AML-193 (cell line): ENCODE measurements around the gene ASAP3.
"Not testable (repeated sequence)": the region's sequence is repeated elsewhere in the genome, so short reads cannot be mapped to it uniquely, and the experiment has no call there.

Source experiments
- DNase-seq, 2 experiments: peaks; one replicate each; lab custom pipeline; 2025; lab: John Stamatoyannopoulos, UW

Gene ASAP3

DNA sequence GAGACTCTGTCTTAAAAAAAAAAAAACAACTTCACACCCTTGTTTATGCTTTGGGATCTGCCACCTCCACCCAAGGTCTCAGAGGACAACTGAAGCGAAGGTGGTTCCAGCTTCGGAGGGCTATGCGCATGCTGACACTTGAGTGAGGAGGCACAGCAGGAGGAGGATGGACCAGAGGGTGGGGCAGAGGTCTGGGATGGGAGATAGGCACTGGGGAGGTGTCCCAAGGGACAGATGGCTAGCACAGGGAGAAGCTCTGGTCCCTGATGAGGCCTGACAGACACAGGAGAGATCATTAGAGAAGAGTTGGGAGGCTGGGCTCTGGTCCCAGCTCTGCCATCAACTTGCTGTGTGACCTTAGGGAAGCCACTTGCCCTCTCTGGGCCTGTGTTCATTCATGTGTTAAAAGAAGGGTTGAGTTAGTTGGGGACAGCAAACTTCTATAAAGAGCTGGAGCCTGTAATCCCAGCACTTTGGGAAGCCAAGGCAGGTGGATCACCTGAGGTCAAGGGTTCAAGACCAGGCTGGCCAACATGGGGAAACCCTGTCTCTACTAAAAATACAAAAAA is 30.2 kb upstream of the ASAP3 start:
- DNase-seq: no peak

- DNase-seq: no peak
Measured at GRCh38 chr1:23509896-23510295, 25.9 kb upstream of the ASAP3 start.

DNA sequence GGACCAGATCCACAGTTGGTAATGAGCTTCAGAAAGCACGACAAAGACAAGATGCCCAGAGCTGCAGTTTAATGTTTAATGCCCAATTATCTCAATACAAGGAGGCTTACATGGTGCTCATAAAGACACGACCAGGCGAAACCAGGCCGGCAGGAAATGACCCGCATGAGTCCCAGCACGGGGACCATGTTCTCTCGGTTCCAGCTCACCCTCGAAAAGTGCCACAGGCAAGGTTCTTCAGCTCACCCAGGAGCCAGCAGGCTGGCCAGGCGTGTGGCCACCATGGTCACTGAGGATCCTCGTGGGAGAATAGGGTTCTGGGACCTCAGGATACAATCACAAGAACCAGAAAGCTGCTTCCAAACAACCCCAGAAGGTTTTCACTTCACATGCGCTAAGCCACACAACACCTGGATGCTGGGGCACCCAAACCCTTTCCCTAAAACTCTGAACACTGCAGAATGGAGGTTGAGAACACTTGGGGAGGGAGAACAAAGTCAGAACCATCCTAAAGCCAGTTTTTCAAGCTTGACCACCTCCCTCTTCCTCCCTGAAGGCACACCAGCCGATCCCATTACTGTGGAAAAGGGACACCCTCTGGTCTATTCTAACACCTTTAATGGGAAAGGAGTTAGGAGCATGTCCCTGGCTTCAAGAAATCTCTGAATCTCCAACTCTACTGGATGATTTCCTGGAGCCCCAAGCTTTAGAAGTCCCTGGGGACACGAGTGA is 22.6 kb upstream of the ASAP3 start:
- no peak for DNase-seq

GRCh38 chr1:23505851-23506250 is 21.9 kb upstream of the ASAP3 start:
- DNase-seq: no peak

GRCh38 chr1:23504156-23504555 is 20.2 kb upstream of the ASAP3 start:
- not testable (repeated sequence) for DNase-seq

DNA sequence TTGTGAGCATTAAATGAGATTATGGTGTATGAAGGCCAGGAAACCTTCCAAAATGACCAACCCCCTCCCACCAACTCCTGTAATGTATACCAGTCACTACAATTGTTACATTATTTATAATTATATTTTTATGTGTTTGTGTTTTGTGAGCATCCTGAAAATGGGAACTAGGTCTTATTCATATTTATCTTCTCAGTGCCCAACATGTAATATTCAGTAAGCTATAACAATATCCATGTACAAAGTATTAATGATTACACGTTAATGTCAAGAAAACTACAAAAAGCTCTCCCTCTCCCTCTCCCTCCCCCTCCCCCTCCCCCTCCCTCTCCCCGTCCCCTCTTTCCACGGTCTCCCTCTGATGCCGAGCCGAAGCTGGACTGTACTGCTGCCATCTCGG is 19.0 kb upstream of the ASAP3 start:
- no peak for DNase-seq

- DNase-seq: no peak
Measured at GRCh38 chr1:23500466-23500865, 16.5 kb upstream of the ASAP3 start.

- peak; percentile 7 to 43 for DNase-seq
Measured at GRCh38 chr1:23497777-23498439, 13.9 kb upstream of the ASAP3 start.

DNA sequence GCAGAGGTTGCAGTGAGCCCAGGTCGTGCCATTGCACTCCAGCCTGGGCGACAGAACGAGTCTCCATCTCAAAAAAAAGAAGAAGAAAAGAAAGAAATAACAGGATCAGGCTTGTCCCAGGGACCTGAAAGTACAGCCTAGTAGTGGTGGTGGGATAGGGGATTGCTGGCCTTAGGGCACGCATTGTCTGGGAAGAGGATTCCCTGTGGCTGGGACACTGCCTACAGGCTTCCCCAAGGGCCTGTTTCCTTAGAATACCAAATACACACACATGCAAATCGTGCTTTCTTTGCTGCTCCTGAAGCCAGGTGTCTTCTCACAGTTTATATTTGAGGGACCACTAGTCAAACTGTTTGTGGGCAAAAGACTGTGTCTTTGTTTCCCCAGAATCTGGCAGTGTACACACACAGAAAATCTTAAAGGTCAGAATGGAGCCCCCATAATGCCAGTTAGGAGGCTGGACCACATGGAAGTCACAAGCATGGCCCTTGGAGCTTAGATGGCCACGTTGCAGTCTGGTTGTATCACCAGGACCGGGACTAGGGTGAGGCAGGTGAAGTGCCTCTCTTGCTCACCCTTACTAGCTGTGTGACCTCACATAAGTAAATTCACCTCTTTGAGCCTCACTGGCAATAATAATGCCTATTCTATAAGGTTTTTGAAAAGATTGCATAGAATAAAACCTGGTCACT is 12.7 kb upstream of the ASAP3 start:
- DNase-seq: no peak

DNA sequence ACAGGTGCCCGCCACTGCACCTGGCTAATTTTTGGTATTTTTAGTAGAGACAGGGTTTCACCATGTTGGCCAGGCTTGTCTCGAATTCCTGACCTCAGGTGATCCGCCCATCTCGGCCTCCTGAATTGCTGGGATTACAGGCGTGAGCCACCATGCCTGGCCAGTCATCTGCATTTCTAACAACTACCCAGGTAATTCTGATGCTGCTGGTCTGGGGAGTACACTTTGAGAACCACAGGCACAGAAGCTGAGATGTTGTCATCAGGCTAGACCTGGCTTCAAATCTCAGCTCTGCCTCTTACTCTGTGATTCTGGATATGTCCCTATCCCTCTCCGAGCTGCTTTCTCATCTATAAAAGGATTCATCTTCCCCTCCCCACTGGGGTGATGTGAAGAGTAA is 10.9 kb upstream of the ASAP3 start:
- DNase-seq: not testable (repeated sequence)

DNA sequence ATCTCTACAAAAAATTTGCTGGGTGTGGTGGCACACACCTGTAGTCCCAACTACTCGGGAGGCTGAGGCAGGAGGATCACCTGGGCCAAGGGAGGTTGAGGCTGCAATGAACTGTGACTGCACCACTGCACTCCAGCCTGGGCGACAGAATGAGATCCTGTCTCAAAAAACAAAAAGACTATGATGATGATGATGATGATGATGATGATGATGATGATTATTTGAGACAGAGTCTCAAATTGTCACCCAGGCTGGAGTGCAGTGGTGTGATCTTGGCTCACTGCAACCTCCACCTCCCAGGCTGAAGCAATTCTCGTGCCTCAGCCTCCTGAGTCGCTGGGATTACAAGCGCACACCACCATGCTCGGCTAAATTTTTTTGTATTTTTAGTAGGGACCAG is 8.8 kb upstream of the ASAP3 start:
- DNase-seq: not testable (repeated sequence)

GRCh38 chr1:23492132-23492720 is 8.2 kb upstream of the ASAP3 start:
- no peak for DNase-seq

DNA sequence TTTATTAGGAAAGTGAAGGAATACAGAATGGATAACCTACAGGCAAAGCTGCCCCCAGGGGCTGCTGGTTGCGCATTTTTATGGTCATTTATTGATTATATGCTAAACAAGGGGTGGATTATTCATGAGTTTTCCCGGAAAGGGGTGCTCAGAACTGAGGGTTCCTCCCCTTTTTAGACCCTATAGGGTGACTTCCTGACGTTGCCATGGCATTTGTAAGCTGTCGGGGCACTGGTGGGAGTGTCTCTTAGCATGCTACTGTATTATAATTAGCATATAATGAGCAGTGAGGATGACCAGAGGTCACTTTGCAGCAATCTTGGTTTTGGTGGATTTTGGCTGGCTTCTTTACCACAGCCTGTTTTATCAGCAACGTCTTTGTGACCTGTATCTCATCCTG is 5.9 kb upstream of the ASAP3 start:
- DNase-seq: no peak

DNA sequence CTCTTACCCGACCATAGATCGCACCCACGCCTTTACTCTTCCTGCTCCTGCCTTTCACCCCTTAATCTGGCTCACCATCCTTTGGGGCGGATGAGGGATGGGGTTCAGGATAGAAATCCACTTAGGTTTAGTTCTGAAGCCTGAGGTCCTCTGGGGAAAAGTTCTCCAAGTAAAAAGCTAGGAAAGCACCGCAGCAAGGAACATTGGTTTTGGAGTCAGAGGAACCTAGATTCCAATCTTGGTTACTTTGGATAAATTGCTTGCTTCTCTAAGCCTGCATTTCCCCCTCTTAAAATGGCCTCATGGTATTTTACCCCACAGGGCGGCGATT is 988 bp upstream of the ASAP3 start:
- no peak for DNase-seq

GRCh38 chr1:23484253-23485001 is 448 bp upstream of the ASAP3 start:
- peak; percentile 36 to 40 for DNase-seq

DNA sequence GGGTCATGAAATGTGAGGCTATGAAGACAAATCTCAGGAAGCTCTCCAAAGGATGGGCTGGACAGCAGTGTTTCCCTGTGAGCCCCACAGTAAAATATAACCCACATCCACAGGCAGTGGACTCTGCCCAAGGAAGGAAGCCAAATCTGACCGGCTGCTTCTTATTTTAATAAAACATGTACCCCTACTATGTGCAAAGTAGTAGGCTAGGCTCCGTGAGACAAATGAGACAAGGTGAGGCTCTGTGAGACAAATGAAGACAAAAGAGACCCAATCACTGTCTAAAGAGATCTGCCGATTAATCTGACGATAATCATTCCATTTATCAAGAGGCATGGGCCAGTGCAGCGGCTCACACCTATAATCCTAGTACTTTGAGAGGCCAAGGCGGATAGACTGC is 2.1 kb downstream of the ASAP3 start:
- no peak for DNase-seq

DNA sequence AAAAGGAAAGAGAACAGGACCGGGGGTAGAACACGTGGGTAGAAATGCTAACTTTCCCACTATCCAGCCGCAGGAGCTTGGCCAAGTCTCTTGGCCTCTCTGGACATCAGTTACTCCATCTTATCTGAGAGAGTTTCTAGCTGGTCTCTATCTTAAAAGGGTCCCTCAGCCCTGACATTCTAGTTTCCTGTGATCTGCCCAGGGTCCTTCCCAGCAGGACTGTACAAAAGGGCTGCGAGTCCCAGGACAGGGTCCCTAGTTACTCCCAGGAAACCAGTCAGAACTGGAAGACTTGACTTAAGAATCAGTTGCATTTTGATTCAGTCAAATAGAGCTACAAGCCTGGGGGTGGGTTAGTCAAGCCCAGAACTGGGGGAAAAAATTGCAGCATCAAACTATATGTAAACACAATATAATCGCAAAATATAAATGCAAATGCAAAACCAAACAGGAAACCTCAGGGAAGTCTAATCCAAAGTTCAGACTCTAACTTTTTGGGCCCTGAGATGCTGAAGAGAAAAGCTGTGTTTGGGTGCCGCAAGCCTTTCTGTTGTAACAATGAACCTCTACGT is 2.9 kb downstream of the ASAP3 start:
- DNase-seq: no peak

DNA sequence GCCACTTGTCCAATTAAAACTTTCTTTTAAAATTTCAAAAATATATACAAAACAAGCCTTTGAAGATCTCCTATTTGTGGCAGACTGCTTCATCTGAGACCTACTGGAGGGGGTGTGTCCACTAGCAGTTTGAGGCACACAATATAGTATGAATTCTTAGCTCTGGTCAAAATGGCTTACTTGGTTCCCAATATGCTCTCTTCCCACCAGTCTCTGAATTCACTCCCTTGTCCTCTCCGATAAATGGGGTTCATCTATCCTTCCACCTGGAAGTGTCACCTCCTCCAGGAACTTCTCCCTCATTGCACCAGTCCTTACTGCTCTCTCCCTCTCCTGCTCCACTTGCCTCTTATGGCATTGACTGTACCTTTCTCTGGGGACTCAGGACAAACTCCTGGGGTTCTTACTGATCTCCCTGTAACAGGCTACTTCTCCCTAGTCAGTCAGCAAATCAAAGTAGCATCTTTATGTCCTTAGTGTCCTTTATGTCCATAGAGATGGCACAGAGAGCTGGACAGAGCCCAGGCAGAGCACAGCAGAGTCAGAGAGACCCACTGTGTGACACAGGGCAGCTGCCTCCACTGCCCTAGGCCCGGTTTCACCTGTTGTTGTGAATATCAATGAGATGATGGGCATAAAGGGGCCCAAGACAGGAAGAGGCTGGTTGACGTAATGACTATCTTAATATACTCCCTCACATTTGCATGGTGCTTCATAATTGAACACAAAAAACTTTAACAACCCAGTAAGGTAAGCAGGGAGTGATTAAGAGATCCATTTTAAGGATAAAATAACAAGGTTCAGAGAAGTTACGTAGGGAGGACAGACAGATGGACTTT is 3.6 kb downstream of the ASAP3 start:
- DNase-seq: no peak

DNA sequence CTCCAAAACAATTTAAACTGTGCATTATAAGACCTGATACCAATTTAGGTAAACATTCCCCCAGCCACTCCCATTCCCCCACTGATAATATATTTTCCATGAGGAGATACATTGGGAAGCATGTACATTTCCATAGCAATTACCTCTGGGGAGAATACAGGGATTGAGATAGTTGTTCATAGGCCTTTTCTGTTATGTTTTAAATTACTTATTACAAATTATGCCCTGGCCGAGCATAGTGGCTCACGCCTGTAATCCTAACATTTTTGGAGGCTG is 4.4 kb downstream of the ASAP3 start:
- DNase-seq: no peak

DNA sequence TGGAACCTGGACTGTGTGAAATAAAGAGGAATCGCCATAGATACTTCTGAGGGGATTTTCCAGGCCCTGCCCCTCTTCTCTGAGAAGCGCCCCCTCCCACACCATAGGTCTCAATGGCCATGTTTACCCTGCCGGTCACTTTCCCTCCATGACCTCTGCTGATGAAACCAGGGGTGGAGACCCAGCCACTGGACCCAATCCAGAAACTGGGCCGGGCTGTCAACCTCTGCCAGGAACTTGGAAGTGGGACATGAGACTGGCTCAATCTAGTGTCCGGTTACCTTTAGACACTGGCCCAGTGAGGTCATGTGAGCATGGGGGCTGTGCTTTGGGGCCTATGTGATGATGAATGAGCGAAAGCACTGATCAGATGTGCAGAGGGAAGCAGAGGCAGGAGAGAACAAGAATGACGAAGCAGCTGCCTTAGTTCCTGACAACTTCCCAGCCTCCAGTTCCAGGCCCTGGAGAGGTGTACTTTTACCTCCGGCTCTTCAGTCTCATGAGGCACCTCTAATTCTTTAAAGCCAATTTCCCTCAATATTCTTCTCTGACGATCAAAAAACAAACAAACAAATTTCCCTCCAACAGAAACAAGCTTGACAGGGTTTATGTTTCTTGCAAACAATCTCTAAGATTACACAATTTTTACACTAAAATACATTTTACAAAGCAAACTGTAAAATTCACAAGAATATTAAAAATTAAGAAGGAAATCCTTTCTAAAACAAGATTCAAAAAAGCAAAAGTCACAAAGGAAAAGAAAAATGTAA is 4.9 kb downstream of the ASAP3 start:
- DNase-seq: no peak
